HG02678 (cell line): ENCODE data around the gene PFN4.
"Not testable (repeated sequence)": the region's sequence is repeated elsewhere in the genome, so short reads cannot be mapped to it uniquely, and the experiment has no call there.

ENCODE experiments used
- ATAC-seq: cut with Tn5 transposase; IDR thresholded peaks from one replicate; pipeline ENCODE4 v1.9.1; 2021; ENCODE audit warnings: mild to moderate bottlenecking, moderate library complexity; ENCODE audit not compliant: unreplicated experiment

Gene PFN4

GRCh38 chr2:24115057-24115456 is 8.1 kb downstream of the PFN4 start:
- no peak for ATAC-seq

DNA sequence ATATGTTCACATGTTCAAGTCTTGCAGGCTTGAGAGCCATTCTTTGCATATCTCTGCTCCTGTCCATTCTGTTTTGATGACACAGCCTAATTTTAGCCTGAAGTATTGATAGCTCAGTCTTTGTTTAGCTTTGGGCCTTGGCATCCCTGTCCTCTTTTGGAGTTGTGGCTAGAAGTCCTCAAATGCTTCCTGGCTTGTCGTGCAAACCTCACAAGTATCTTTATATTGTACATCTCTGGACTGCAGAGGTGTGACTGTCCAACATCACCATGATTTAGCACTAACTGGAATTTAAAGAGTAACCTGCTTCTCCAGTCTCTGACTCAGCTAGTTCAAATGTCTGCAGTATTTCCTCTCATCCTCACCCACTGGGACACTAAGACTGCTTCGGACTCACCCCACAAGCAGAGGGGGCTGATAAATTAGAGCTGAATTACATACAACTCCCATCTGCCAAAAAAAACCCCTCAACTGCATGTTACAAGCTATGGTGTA is 11.7 kb downstream of the PFN4 start:
- ATAC-seq: no peak

DNA sequence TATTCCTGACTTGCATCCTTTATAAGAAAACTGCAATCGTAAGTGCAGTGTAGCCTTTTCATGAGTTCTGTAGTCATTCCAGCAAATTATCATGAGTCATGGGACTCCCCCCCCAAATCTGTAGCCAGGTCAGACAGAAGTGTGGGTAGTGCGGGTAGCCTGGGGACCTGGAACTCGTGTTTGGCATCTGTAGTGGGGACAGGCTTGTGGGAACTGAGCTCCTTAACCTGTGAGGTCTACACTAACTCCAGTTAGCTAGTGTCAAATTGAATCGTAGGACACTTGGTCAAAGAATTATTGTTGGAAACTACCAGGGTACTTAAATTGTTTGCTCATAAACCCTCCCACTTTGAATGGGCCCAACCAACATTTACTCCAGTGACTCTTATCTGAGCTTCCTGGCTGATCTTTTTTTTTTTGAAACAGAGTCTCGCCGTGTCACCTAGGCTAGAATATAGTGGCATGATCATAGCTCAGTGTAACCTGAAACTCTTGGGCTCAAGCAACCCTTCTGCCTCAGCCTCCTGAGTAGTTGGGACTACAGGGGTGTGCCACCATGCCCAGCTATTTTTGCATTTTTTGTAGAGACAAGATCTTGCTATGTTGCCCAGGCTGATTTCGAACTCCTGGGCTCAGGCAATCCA is 12.4 kb downstream of the PFN4 start:
- no peak for ATAC-seq

GRCh38 chr2:24109431-24109830 is 13.7 kb downstream of the PFN4 start:
- ATAC-seq: not testable (repeated sequence)

- ATAC-seq: no peak
These were observed 15.8 kb downstream of the PFN4 start for GRCh38 chr2:24107336-24107735.

DNA sequence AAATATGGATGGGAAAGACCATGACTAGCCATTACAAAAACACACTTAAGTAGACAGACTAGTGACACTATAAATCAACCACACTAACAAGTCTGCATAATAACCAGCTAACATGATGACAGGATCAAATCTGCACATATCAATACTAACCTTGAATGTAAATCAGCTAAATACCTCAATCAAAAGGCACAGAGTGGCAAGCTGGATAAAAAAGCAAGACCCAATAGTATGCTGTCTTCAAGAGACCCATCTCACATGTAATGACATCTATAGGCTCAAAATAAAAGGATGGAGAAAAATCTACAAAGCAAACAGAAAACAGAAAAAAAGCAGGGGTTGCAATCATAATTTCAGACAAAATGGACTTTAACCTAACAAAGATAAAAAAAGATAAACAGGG is 16.3 kb downstream of the PFN4 start:
- no peak for ATAC-seq

DNA sequence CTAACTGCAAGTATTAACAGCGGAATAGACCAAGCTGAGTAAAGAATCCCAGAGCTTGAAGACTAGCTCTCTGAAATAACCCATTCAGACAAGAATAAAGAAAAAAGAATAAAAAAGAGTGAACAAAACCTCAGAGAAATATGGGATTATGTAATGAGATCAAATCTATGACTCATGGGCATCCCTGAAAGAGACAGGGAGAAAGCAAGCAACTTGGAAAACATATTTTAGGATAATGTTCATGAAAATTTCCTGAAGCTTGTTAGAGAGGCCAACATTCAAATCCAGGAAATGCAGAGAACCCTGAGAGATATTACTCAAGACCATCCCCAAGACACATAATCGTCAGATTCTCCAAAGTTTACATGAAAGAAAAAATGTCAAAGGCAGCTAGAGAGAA is 17.3 kb downstream of the PFN4 start:
- no peak for ATAC-seq

GRCh38 chr2:24104906-24105305 is 18.2 kb downstream of the PFN4 start:
- no peak for ATAC-seq

GRCh38 chr2:24104110-24104650 is 19.0 kb downstream of the PFN4 start:
- no peak for ATAC-seq

- no peak for ATAC-seq
These were observed 20.5 kb downstream of the PFN4 start for GRCh38 chr2:24102677-24103076.

GRCh38 chr2:24101992-24102391 is 21.1 kb downstream of the PFN4 start:
- ATAC-seq: no peak

GRCh38 chr2:24100732-24101131 is 22.4 kb downstream of the PFN4 start:
- not testable (repeated sequence) for ATAC-seq

GRCh38 chr2:24095171-24095677 is 27.9 kb downstream of the PFN4 start:
- ATAC-seq: not testable (repeated sequence)

GRCh38 chr2:24093270-24093669 is 29.9 kb downstream of the PFN4 start:
- ATAC-seq: not testable (repeated sequence)

DNA sequence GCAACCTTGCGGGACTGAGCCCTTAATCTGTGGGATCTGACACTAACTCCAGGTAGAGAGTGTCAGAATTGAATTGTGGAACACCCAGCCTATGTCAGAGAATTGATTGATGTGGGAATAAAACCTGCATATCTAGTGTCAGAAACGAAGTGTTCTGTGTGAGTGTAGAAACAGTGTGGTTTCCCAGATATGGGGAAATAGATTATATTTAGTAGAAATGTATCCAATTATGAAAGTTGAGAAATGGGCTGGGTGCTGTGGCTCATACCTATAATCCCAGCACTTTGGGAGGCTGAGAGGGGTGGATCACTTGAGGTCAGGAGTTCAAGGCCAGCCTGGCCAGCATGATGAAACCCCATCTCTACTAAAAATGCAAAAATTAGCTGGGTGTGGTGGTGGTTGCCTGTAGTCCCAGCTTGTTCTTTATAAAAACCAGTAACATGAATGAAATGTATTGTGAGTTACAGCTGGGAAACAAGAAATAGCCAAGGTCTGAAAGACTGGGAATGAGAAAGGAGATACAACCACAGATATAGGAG is 34.2 kb downstream of the PFN4 start:
- ATAC-seq: no peak

DNA sequence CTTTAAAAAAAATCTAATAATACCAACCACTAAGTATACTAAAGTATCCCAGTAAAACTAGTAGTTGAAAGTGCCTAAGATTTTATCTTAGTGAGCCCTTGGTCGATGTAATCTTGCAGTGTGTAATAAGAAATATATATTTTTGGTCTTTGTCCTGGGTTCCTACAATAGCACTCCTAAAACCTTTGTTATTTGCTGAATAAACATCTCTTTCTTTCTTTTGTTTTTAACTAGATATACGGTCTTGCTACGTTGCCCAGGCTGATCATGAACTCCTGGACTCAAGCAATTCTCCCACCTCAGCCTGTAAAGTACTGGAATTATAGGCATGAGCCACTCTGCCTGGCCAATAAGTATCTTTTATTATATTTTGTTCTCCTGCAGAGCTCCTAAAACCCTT is 36.1 kb downstream of the PFN4 start:
- ATAC-seq: no peak

GRCh38 chr2:24086241-24086640 is 36.9 kb downstream of the PFN4 start:
- ATAC-seq: no peak

DNA sequence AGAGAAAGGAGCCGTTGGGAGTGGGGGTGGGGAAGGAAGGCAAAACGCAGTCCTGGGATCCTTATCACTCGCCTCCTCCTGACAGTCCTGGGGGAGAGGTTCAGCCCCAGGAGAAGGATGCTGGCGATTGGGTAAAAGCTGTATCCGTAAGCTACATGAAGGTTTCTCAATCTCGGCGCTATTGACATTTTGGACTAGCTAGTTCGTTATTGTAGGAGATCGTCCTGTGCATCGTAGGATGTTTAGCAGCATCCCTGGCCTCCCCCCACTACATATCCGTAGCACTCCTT is 38.0 kb downstream of the PFN4 start:
- ATAC-seq: no peak

- peak; percentile 83 for ATAC-seq
These were observed 38.5 kb downstream of the PFN4 start, which contains the start of gene TP53I3 for GRCh38 chr2:24084386-24085199. Gene TP53I3 (minus strand): TSS chr2:24084834. CDS start chr2:24084326, 508 bp downstream.

GRCh38 chr2:24083567-24084385 is 39.4 kb downstream of the PFN4 start:
- peak; percentile 75 for ATAC-seq
